Tibial artery (tissue), 4 donors: ENCODE results near the gene BPIFB1.

Source experiments
- DNase-seq, 2 donors: peaks; one replicate each; pipeline ENCODE4 v3.0.0-alpha.2; 2019
- H3K27ac ChIP-seq, 2 donors: fragments of 200-600 bp; sonication (generic) in 1 of 2; 1 replicate in 1 of 2; 2 replicates in 1 of 2; pipeline ENCODE4 v1.5.1; 2018 to 2019; ENCODE audit warnings: mild to moderate bottlenecking in 1 of 2
- H3K27me3 ChIP-seq, 2 donors: fragments of 200-600 bp; sonication (generic) in 1 of 2; one replicate each; pipeline versions ENCODE4 v1.5.1 to v1.6.0; 2016 to 2019
- H3K36me3 ChIP-seq, 3 donors: fragments of 200-600 bp; sonication (generic) in 2 of 3; one replicate each; pipeline ENCODE4 v1.5.1; 2016 to 2019; ENCODE audit warnings: mild to moderate bottlenecking in 2 of 3
- H3K4me1 ChIP-seq, 4 donors: fragments of 200-600 bp; sonication (generic) in 2 of 4; 1 replicate in 3 of 4; 2 replicates in 1 of 4; pipeline ENCODE4 v1.5.1; 2016 to 2019
- H3K4me3 ChIP-seq, 2 donors: fragments of 200-600 bp; sonication (generic) in 1 of 2; 1 replicate in 1 of 2; 2 replicates in 1 of 2; pipeline ENCODE4 v1.5.1; 2018 to 2019; ENCODE audit warnings: mild to moderate bottlenecking in 2 of 2
- H3K9me3 ChIP-seq, 3 donors: fragments of 200-600 bp; sonication (generic) in 1 of 3; one replicate each; pipeline ENCODE4 v1.5.1; 2016 to 2019
- CTCF ChIP-seq, 2 experiments: fragments of 200-600 bp in 1 of 2; fragments of 450-650 bp in 1 of 2; IDR thresholded peaks; one replicate each; pipeline ENCODE4 v1.5.1; 2017 to 2019; ENCODE audit warnings: antibody characterized with exemption in 2 of 2, mild to moderate bottlenecking in 1 of 2, moderate library complexity in 1 of 2
- intact Hi-C: fragments of 100-400 bp; cut with DNase I; formaldehyde crosslinking; loops from one replicate; pipeline ENCODE4 v1.15.0; 2023; ENCODE audit warnings: low total_unique reads

Gene BPIFB1

GRCh38 chr20:33328157-33329137 lies 45.4 kb downstream of the BPIFB1 start:
- H3K4me1 ChIP-seq, result no peaks in the 10 kb centered on the region
- no peak overlapping the region for H3K4me3 ChIP-seq
- no peaks in the 10 kb centered on the region for H3K9me3 ChIP-seq
- no peak overlapping the region for H3K27ac ChIP-seq
- intact Hi-C loops, result no loop called here
- no peak for TF ChIP-seq CTCF (IDR thresholded peaks at IDR 0.05)
- H3K36me3 ChIP-seq, result no peaks in the 10 kb centered on the region
- DNase-seq, result no peak
- peaks cover 0 to 45% of the 10 kb centered on the region in 2 donors for H3K27me3 ChIP-seq

- no peaks in the 10 kb centered on the region for H3K4me1 ChIP-seq
- DNase-seq, result no peak
- intact Hi-C loops, result no loop called here
- H3K9me3 ChIP-seq, result no peaks in the 10 kb centered on the region
- no peak overlapping the region for H3K4me3 ChIP-seq
- TF ChIP-seq CTCF (IDR thresholded peaks at IDR 0.05), result no peak
- no peaks in the 10 kb centered on the region for H3K36me3 ChIP-seq
- peaks cover 0 to 28% of the 10 kb centered on the region in 2 donors for H3K27me3 ChIP-seq
- H3K27ac ChIP-seq, result no peak overlapping the region
Observed at GRCh38 chr20:33332905-33333456, 50.0 kb downstream of the BPIFB1 start.

GRCh38 chr20:33333616-33334015 lies 50.6 kb downstream of the BPIFB1 start:
- Histone ChIP-seq H3K9me3 (no peaks in the 10 kb centered on the region), H3K4me1 (no peaks in the 10 kb centered on the region), H3K27ac (no peak overlapping the region), H3K36me3 (no peaks in the 10 kb centered on the region), H3K4me3 (no peak overlapping the region), H3K27me3 (peaks cover 0 to 24% of the 10 kb centered on the region in 2 donors)
- intact Hi-C loops, result no loop called here
- no peak for TF ChIP-seq CTCF (IDR thresholded peaks at IDR 0.05)
- DNase-seq, result no peak

- TF ChIP-seq CTCF (IDR thresholded peaks at IDR 0.05), result no peak
- Histone ChIP-seq H3K36me3 (no peaks in the 10 kb centered on the region), H3K27me3 (peaks cover 0 to 24% of the 10 kb centered on the region in 2 donors), H3K4me3 (no peak overlapping the region), H3K9me3 (no peaks in the 10 kb centered on the region), H3K27ac (no peak overlapping the region), H3K4me1 (no peaks in the 10 kb centered on the region)
- DNase-seq, result no peak
- intact Hi-C loops, result no loop called here
Observed at GRCh38 chr20:33334111-33334510, 51.1 kb downstream of the BPIFB1 start.

GRCh38 chr20:33336375-33336774 lies 53.4 kb downstream of the BPIFB1 start:
- no peaks in the 10 kb centered on the region for H3K4me1 ChIP-seq
- no peak overlapping the region for H3K4me3 ChIP-seq
- no peak for DNase-seq
- intact Hi-C loops, result no loop called here
- H3K27ac ChIP-seq, result no peak overlapping the region
- no peak for TF ChIP-seq CTCF (IDR thresholded peaks at IDR 0.05)
- peaks cover 0 to 25% of the 10 kb centered on the region in 2 donors for H3K27me3 ChIP-seq
- H3K9me3 ChIP-seq, result no peaks in the 10 kb centered on the region
- no peaks in the 10 kb centered on the region for H3K36me3 ChIP-seq
